MCF 10A (cell line): ENCODE measurements around the gene AIG1. TPM values are rescaled to one million over a fixed set of nuclear protein-coding genes. Genes with fewer than 3 reads are reported as not detected.
"Not testable (repeated sequence)": the region's sequence is repeated elsewhere in the genome, so short reads cannot be mapped to it uniquely, and the experiment has no call there.

ENCODE experiments used
- Bru-seq: library from RNA; stranded (reverse); fragments of 400-500 nt; gene quantifications from one replicate; lab custom pipeline; 2021; lab: Mats Ljungman, UMichigan
- BruChase-seq, 2 experiments: library from RNA; stranded (reverse); fragments of 400-500 nt; gene quantifications; one replicate each; lab custom pipeline; 2021; lab: Mats Ljungman, UMichigan
- BruUV-seq: library from RNA; stranded (reverse); fragments of 400-500 nt; replicated peaks from 2 replicates; lab custom pipeline; 2021; lab: Mats Ljungman, UMichigan
- CTCF ChIA-PET: fragments of 300-600 bp; sonication (Branson Sonifier 250); formaldehyde crosslinking; extraction: SDS; loops from one replicate; lab custom pipeline; 2021; ENCODE audit warnings: antibody characterized with exemption, inconsistent platforms; lab: Yijun Ruan, JAX
- POLR2A ChIA-PET: fragments of 300-600, 350-650 bp; sonication (Branson Sonifier 250); formaldehyde crosslinking; extraction: SDS; loops from one replicate; lab custom pipeline; 2020; ENCODE audit warnings: antibody characterized with exemption, inconsistent platforms; lab: Yijun Ruan, JAX
- DNase-seq: peaks from one replicate; pipeline ENCODE4 v3.0.0-alpha.2; 2018; ENCODE audit not compliant: unreplicated experiment
- H3K27ac Mint-ChIP-seq: one replicate; pipeline ENCODE4 v1.8.0; 2022; ENCODE audit warnings: mild to moderate bottlenecking, low read depth, mixed read lengths; ENCODE audit not compliant: unreplicated experiment
- H3K27me3 Mint-ChIP-seq: one replicate; pipeline ENCODE4 v1.8.0; 2022; ENCODE audit warnings: mixed read lengths; ENCODE audit not compliant: insufficient read depth, unreplicated experiment
- H3K36me3 Mint-ChIP-seq: one replicate; pipeline ENCODE4 v1.8.0; 2022; ENCODE audit warnings: mild to moderate bottlenecking, moderate library complexity, mixed read lengths; ENCODE audit not compliant: insufficient read depth, unreplicated experiment
- H3K4me1 Mint-ChIP-seq: one replicate; pipeline ENCODE4 v1.8.0; 2022; ENCODE audit warnings: mixed read lengths; ENCODE audit not compliant: insufficient read depth, unreplicated experiment
- H3K4me3 Mint-ChIP-seq: one replicate; pipeline ENCODE4 v1.8.0; 2022; ENCODE audit warnings: mild to moderate bottlenecking, moderate library complexity, mixed read lengths; ENCODE audit not compliant: unreplicated experiment
- H3K9me3 Mint-ChIP-seq: one replicate; pipeline ENCODE4 v1.8.0; 2022; ENCODE audit warnings: mixed read lengths; ENCODE audit not compliant: unreplicated experiment
- CTCF ChIP-seq: fragments of 200-600 bp; IDR thresholded peaks from one replicate; pipeline ENCODE4 v1.8.0; 2022; ENCODE audit warnings: antibody characterized with exemption, mild to moderate bottlenecking; ENCODE audit not compliant: unreplicated experiment
- intact Hi-C: fragments of 100-400 bp; cut with micrococcal nuclease; formaldehyde crosslinking; loops from 2 replicates; pipeline ENCODE4 v1.14.1; 2022
- long read RNA-seq: library from polyadenylated mRNA; stranded (forward); transcript quantifications from one replicate; pipeline ENCODE4 v2.0.0, GENCODE V29; 2022
- total RNA-seq: library from RNA; stranded (reverse); gene quantifications from 2 replicates; pipeline ENCODE4 v1.2.3, GENCODE V29; 2022

The AIG1 gene
- total RNA-seq = 106 and 120 TPM in 2 replicates
- percentile 86 among the genes with signal in this experiment for Bru-seq, nascent RNA
- percentile 66 among the genes with signal in this experiment for BruChase-seq, experiment 1, labeled RNA remaining after a 6-hour chase
- BruChase-seq, experiment 2, labeled RNA remaining after a 2-hour chase = percentile 74 among the genes with signal in this experiment
- long read RNA-seq, transcript AIG1-208 (4 exons, 3,393 nt) = minor isoform, 26 of 276 reads
- long read RNA-seq, transcript AIG1-202 (6 exons, 1,395 nt) = major isoform, 104 of 276 reads
- long read RNA-seq, partial matches to known transcripts = 53 of 276 reads
- long read RNA-seq, other reads (novel, unspliced or antisense) = 91 of 276 reads

- ChIA-PET CTCF (interaction anchor here (0.7 kb wide), 2 partner anchors 99 to 233 kb away, joined by 4 read pairs; no protein-coding TSS in a partner anchor), POLR2A (interaction anchor here (0.6 to 9.2 kb wide), 21 partner anchors 15 to 1086 kb away, joined by 3 to 132 read pairs (median 6); partner anchors contain the start of genes ADAT2, HIVEP2 and PEX3)
- peak within 1 kb of the TSS; percentile 94 for H3K4me3 Mint-ChIP-seq
- intact Hi-C loops = loop anchor here (1.0 to 10.0 kb wide), 4 partner anchors 174 to 364 kb away; no protein-coding TSS in a partner anchor
- peak within 1 kb of the TSS; percentile 97 for H3K27ac Mint-ChIP-seq
- H3K36me3 Mint-ChIP-seq = no peaks in the 10 kb centered on the region
- no peaks in the 10 kb centered on the region for H3K27me3 Mint-ChIP-seq
- TF ChIP-seq CTCF = no peak
- peak; percentile 29 for DNase-seq
- BruUV-seq = no TSS peak
- H3K9me3 Mint-ChIP-seq = peaks cover 8% of the 10 kb centered on the region
- peaks cover 37% of the 10 kb centered on the region for H3K4me1 Mint-ChIP-seq
Observed at GRCh38 chr6:143060806-143061596, at the start of gene AIG1. Gene AIG1 (plus strand): TSS chr6:143060889. CDS start chr6:143060926, 37 bp downstream.

GRCh38 chr6:143014764-143015163 is 45.9 kb upstream of the AIG1 start:
- H3K9me3 Mint-ChIP-seq = no peaks in the 10 kb centered on the region
- no peak overlapping the region for H3K27ac Mint-ChIP-seq
- BruUV-seq = no TSS peak
- POLR2A ChIA-PET = no interaction called here
- no peaks in the 10 kb centered on the region for H3K4me1 Mint-ChIP-seq
- CTCF ChIA-PET = no interaction called here
- DNase-seq = no peak
- H3K27me3 Mint-ChIP-seq = no peaks in the 10 kb centered on the region
- TF ChIP-seq CTCF = no peak
- no peaks in the 10 kb centered on the region for H3K36me3 Mint-ChIP-seq
- H3K4me3 Mint-ChIP-seq = no peak overlapping the region
- intact Hi-C loops = no loop called here

GRCh38 chr6:143015300-143015706 is 45.4 kb upstream of the AIG1 start:
- DNase-seq = no peak
- no peaks in the 10 kb centered on the region for H3K27me3 Mint-ChIP-seq
- TF ChIP-seq CTCF = no peak
- no TSS peak for BruUV-seq
- no peak overlapping the region for H3K4me3 Mint-ChIP-seq
- no peaks in the 10 kb centered on the region for H3K36me3 Mint-ChIP-seq
- H3K27ac Mint-ChIP-seq = no peak overlapping the region
- H3K4me1 Mint-ChIP-seq = no peaks in the 10 kb centered on the region
- intact Hi-C loops = no loop called here
- no peaks in the 10 kb centered on the region for H3K9me3 Mint-ChIP-seq
- POLR2A ChIA-PET = no interaction called here
- CTCF ChIA-PET = no interaction called here

GRCh38 chr6:143018955-143019354 is 41.7 kb upstream of the AIG1 start:
- no peak for DNase-seq
- no peak overlapping the region for H3K27ac Mint-ChIP-seq
- ChIA-PET CTCF (interaction anchor here (0.6 to 0.7 kb wide), 2 partner anchors 10 to 317 kb away, joined by 3 read pairs; no protein-coding TSS in a partner anchor), POLR2A (interaction anchor here (1.0 kb wide), 1 partner anchor 30 kb away, joined by 3 read pairs; no protein-coding TSS in a partner anchor)
- H3K36me3 Mint-ChIP-seq = no peaks in the 10 kb centered on the region
- H3K9me3 Mint-ChIP-seq = no peaks in the 10 kb centered on the region
- H3K4me3 Mint-ChIP-seq = no peak overlapping the region
- intact Hi-C loops = no loop called here
- no TSS peak for BruUV-seq
- H3K4me1 Mint-ChIP-seq = no peaks in the 10 kb centered on the region
- H3K27me3 Mint-ChIP-seq = no peaks in the 10 kb centered on the region
- TF ChIP-seq CTCF = no peak

GRCh38 chr6:143020862-143021261 is 39.8 kb upstream of the AIG1 start:
- H3K27ac Mint-ChIP-seq, BruUV-seq, H3K4me1 Mint-ChIP-seq, intact Hi-C loops, DNase-seq, H3K4me3 Mint-ChIP-seq, H3K27me3 Mint-ChIP-seq, H3K9me3 Mint-ChIP-seq, POLR2A ChIA-PET, H3K36me3 Mint-ChIP-seq, CTCF ChIA-PET: not testable (repeated sequence)
